ENCODE measurements around the gene CEMIP. TPM values are rescaled to one million over a fixed set of nuclear protein-coding genes. Genes with fewer than 3 reads are reported as not detected.

The CEMIP gene
- polyA plus RNA-seq, 2 of the 4 experiments (the other 2 are of a cell fraction), result 0.54 to 0.84 TPM

- FAIRE-seq, result no peak
- WGBS (ENCODE audit: missing lambda C conversion rate), result 61% methylated on average over 8 of the region's 8 CpGs
- H3K4me3 ChIP-seq, result no peak overlapping the region
Measured at GRCh38 chr15:80950291-80951078, 171.3 kb downstream of the CEMIP start.

GRCh38 chr15:80951941-80952340 lies 172.8 kb downstream of the CEMIP start:
- H3K27ac ChIP-seq, result no peak overlapping the region
- WGBS (ENCODE audit: missing lambda C conversion rate), result 75% methylated on average over 5 of the region's 5 CpGs
- no peak overlapping the region for H3K4me3 ChIP-seq
- no peak for TF ChIP-seq ELK1 (IDR thresholded peaks at IDR 0.05; ENCODE audit: low read depth, low read length)
- TF ChIP-seq MAZ (IDR thresholded peaks at IDR 0.05; ENCODE audit: borderline replicate concordance, low read depth, low read length), result no peak
- TF ChIP-seq BHLHE40 (IDR thresholded peaks at IDR 0.05; ENCODE audit: low read depth, low read length), result no peak
- no peak for TF ChIP-seq SREBF2 (IDR thresholded peaks at IDR 0.05)
- TF ChIP-seq TFCP2L1 (CRISPR knock-in tag; IDR thresholded peaks at IDR 0.05), result no peak
- TF ChIP-seq POLR2AphosphoS2 (conservative IDR thresholded peaks at IDR 0.05; ENCODE audit: low read length), result no peak
- no peak for TF ChIP-seq HES2 (IDR thresholded peaks at IDR 0.05)
- CTCF ChIA-PET, result interaction anchor here (0.7 to 10.8 kb wide), 4 partner anchors 18 to 174 kb away, joined by 3 to 111 read pairs (median 3); partner anchors contain the start of gene CEMIP
- H3K4me2 ChIP-seq, result no peak overlapping the region
- FAIRE-seq (no peak), DNase-seq (ENCODE audit: low read depth in 1 of 2, low spot score in 1 of 2) (no peak), ATAC-seq (no peak)
- H3K4me1 ChIP-seq, result peaks cover 27% of the 10 kb centered on the region
- H3K9me3 ChIP-seq, result no peaks in the 10 kb centered on the region
- POLR2A ChIA-PET, result no interaction called here

More at GRCh38 chr15:80950291-80951078, 171.3 kb downstream of the CEMIP start:
- DNase-seq (ENCODE audit: low read depth in 1 of 2, low spot score in 1 of 2) (no peak), ATAC-seq (no peak)
- Histone ChIP-seq H3K4me2 (no peak overlapping the region), H3K9me3 (no peaks in the 10 kb centered on the region), H3K4me1 (peaks cover 19% of the 10 kb centered on the region), H3K27ac (no peak overlapping the region)
- POLR2A ChIA-PET, result no interaction called here
- TF ChIP-seq MAZ (IDR thresholded peaks at IDR 0.05; ENCODE audit: borderline replicate concordance, low read depth, low read length), result no peak
- TF ChIP-seq FOSL2 (IDR thresholded peaks at IDR 0.05), result no peak
- TF ChIP-seq FOSL2 (CRISPR knock-in tag; IDR thresholded peaks at IDR 0.05), result no peak
- CTCF ChIA-PET, result interaction anchor here (0.7 to 1.8 kb wide), 6 partner anchors 9 to 495 kb away, joined by 3 to 8 read pairs (median 3); no protein-coding TSS in a partner anchor

GRCh38 chr15:80953001-80953952 lies 174.1 kb downstream of the CEMIP start:
- ChIA-PET CTCF (interaction anchor here (0.8 to 10.8 kb wide), 8 partner anchors 17 to 514 kb away, joined by 3 to 111 read pairs (median 5); partner anchors contain the start of gene CEMIP), POLR2A (no interaction called here)
- ATAC-seq (no peak), DNase-seq (ENCODE audit: low read depth in 1 of 2, low spot score in 1 of 2) (no peak), FAIRE-seq (no peak)
- H3K4me1 ChIP-seq, result peaks cover 27% of the 10 kb centered on the region
- H3K4me3 ChIP-seq, result no peak overlapping the region
- 93% methylated on average over 12 of the region's 12 CpGs for WGBS (ENCODE audit: missing lambda C conversion rate)
- no peak overlapping the region for H3K4me2 ChIP-seq
- H3K9me3 ChIP-seq, result no peaks in the 10 kb centered on the region
- H3K27ac ChIP-seq, result peak overlapping the region in 1 of 2 experiments; percentile 70; a peak in 1 of 6 replicates
- TF ChIP-seq MAZ (IDR thresholded peaks at IDR 0.05; ENCODE audit: borderline replicate concordance, low read depth, low read length) (no peak), EHMT2 (IDR thresholded peaks at IDR 0.05; ENCODE audit: low read depth) (no peak), TP53 (CRISPR knock-in tag; IDR thresholded peaks at IDR 0.05) (no peak), FOXS1 (CRISPR knock-in tag; IDR thresholded peaks at IDR 0.05) (no peak), POLR2AphosphoS2 (conservative IDR thresholded peaks at IDR 0.05; ENCODE audit: low read length) (no peak), CEBPB (IDR thresholded peaks at IDR 0.05) (no peak), REST (IDR thresholded peaks at IDR 0.05) (no peak), NPAS2 (CRISPR knock-in tag; IDR thresholded peaks at IDR 0.05; ENCODE audit: borderline replicate concordance) (no peak), ZSCAN20 (CRISPR knock-in tag; IDR thresholded peaks at IDR 0.05) (no peak), EHF (CRISPR knock-in tag; IDR thresholded peaks at IDR 0.05) (no peak), MAX (IDR thresholded peaks at IDR 0.05) (no peak), PBX3 (IDR thresholded peaks at IDR 0.05) (no peak), CBX2 (IDR thresholded peaks at IDR 0.05; ENCODE audit: borderline replicate concordance, low read depth) (no peak), JUNB (IDR thresholded peaks at IDR 0.05) (no peak), BHLHE40 (IDR thresholded peaks at IDR 0.05; ENCODE audit: low read depth, low read length) (no peak), ZNF302 (CRISPR knock-in tag; IDR thresholded peaks at IDR 0.05) (no peak), POLR2A (IDR thresholded peaks at IDR 0.05; ENCODE audit: low read length) (no peak), RCOR1 (IDR thresholded peaks at IDR 0.05; ENCODE audit: low read depth, low read length) (no peak)
